Activated B cell treated with CpG ODN at 0.5 μM for 24 hours (primary cell): Measurements from ENCODE around the gene CCDC178. TPM values are rescaled to one million over a fixed set of nuclear protein-coding genes. Genes with fewer than 3 reads are reported as not detected.

Experiments used
- ATAC-seq: fragments of 200-7000 bp; cut with Tn5 transposase; one replicate; pipeline ENCODE4 v1.10.0; 2021; ENCODE audit warnings: low read depth, mild to moderate bottlenecking, moderate library complexity
- CTCF ChIA-PET: fragments of 350-600 bp; sonication (Branson Sonifier 250); formaldehyde crosslinking; loops from one replicate; lab custom pipeline; 2021; ENCODE audit warnings: antibody characterized with exemption; lab: Charles Lee
- POLR2A ChIA-PET: fragments of 350-600 bp; sonication (Branson Sonifier 250); formaldehyde crosslinking; loops from one replicate; lab custom pipeline; 2021; ENCODE audit warnings: antibody characterized with exemption; lab: Charles Lee
- DNase-seq: peaks from one replicate; pipeline ENCODE4 v3.0.0; 2022
- H3K27ac Mint-ChIP-seq: one replicate; pipeline ENCODE4 v1.8.0; 2020; ENCODE audit warnings: mixed read lengths
- H3K27me3 Mint-ChIP-seq: one replicate; pipeline ENCODE4 v1.8.0; 2021; ENCODE audit warnings: mixed read lengths
- H3K36me3 Mint-ChIP-seq: one replicate; pipeline ENCODE4 v1.8.0; 2021; ENCODE audit warnings: low read depth, mixed read lengths
- H3K4me1 Mint-ChIP-seq: one replicate; pipeline ENCODE4 v1.8.0; 2021; ENCODE audit warnings: mixed read lengths
- H3K4me3 Mint-ChIP-seq: one replicate; pipeline ENCODE4 v1.8.0; 2020; ENCODE audit warnings: mild to moderate bottlenecking, mixed read lengths
- H3K9me3 Mint-ChIP-seq: one replicate; pipeline ENCODE4 v1.8.0; 2020; ENCODE audit warnings: mixed read lengths
- intact Hi-C: fragments of 100-400 bp; cut with micrococcal nuclease; formaldehyde crosslinking; loops from one replicate; pipeline ENCODE4 v1.15.1; 2024
- total RNA-seq: library from RNA; stranded (reverse); gene quantifications from 2 replicates; pipeline ENCODE4 v1.2.3, GENCODE V29; 2022
- TF ChIP-seq, protein P1 (sequence below): fragments of 200-600 bp; IDR thresholded peaks from one replicate; pipeline ENCODE4 v1.8.0; 2022; ENCODE audit warnings: antibody characterized with exemption, mild to moderate bottlenecking

The CCDC178 gene
- total RNA-seq, 1 donor from 2014 or later: not detected

DNA sequence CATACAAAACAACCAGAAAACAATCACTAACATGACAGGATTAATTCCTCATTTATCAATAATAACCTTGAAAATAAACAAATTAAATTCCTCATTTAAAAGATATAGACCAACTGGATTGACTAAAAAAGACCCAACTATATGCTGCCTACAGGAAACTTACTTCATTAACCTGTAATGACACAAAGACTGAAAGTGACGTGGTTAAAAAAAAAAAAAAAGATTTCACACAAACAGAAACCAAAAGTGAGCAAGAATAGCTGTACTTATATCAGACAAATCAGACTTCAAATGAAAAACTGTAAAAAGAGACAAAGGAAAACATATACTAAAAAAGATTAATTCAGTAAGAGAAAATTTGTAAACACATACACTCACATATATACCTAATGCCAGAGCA, 201.2 kb downstream of the CCDC178 start:
- TF ChIP-seq, protein P1, sequence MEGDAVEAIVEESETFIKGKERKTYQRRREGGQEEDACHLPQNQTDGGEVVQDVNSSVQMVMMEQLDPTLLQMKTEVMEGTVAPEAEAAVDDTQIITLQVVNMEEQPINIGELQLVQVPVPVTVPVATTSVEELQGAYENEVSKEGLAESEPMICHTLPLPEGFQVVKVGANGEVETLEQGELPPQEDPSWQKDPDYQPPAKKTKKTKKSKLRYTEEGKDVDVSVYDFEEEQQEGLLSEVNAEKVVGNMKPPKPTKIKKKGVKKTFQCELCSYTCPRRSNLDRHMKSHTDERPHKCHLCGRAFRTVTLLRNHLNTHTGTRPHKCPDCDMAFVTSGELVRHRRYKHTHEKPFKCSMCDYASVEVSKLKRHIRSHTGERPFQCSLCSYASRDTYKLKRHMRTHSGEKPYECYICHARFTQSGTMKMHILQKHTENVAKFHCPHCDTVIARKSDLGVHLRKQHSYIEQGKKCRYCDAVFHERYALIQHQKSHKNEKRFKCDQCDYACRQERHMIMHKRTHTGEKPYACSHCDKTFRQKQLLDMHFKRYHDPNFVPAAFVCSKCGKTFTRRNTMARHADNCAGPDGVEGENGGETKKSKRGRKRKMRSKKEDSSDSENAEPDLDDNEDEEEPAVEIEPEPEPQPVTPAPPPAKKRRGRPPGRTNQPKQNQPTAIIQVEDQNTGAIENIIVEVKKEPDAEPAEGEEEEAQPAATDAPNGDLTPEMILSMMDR: no peak
- DNase-seq: no peak
- H3K4me1 Mint-ChIP-seq: no peaks in the 10 kb centered on the region
- peaks cover 11% of the 10 kb centered on the region for H3K9me3 Mint-ChIP-seq
- no peak overlapping the region for H3K27ac Mint-ChIP-seq
- CTCF ChIA-PET: no interaction called here
- POLR2A ChIA-PET: no interaction called here
- H3K36me3 Mint-ChIP-seq: no peaks in the 10 kb centered on the region
- no peaks in the 10 kb centered on the region for H3K27me3 Mint-ChIP-seq
- intact Hi-C loops: no loop called here
- no peak for ATAC-seq
- H3K4me3 Mint-ChIP-seq: no peak overlapping the region

DNA sequence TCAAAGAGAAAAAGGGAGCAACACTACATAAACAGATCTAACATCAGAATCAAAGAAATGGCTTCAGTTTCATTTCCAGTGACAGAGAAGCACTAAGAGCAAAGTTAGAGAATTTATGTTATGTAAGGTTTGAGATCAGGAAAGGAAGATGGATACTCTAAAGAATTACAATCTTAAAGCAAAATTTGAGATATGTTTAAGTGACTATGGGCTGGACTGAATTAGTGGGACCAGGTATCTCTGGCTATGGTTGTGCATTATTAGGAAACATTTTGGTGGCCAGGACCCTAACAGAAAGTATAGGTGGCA, 208.2 kb downstream of the CCDC178 start:
- TF ChIP-seq, protein P1: no peak
- intact Hi-C loops: loop anchor here (1.0 kb wide), 1 partner anchor 1556 kb away; no protein-coding TSS in a partner anchor
- no peaks in the 10 kb centered on the region for H3K9me3 Mint-ChIP-seq
- ChIA-PET CTCF (interaction anchor here (0.8 to 1.8 kb wide), 7 partner anchors 10 to 23 kb away, joined by 3 to 5 read pairs (median 4); no protein-coding TSS in a partner anchor), POLR2A (no interaction called here)
- no peak overlapping the region for H3K4me3 Mint-ChIP-seq
- H3K27me3 Mint-ChIP-seq: no peaks in the 10 kb centered on the region
- ATAC-seq (no peak), DNase-seq (no peak)
- no peak overlapping the region for H3K27ac Mint-ChIP-seq
- H3K36me3 Mint-ChIP-seq: no peaks in the 10 kb centered on the region
- no peaks in the 10 kb centered on the region for H3K4me1 Mint-ChIP-seq

DNA sequence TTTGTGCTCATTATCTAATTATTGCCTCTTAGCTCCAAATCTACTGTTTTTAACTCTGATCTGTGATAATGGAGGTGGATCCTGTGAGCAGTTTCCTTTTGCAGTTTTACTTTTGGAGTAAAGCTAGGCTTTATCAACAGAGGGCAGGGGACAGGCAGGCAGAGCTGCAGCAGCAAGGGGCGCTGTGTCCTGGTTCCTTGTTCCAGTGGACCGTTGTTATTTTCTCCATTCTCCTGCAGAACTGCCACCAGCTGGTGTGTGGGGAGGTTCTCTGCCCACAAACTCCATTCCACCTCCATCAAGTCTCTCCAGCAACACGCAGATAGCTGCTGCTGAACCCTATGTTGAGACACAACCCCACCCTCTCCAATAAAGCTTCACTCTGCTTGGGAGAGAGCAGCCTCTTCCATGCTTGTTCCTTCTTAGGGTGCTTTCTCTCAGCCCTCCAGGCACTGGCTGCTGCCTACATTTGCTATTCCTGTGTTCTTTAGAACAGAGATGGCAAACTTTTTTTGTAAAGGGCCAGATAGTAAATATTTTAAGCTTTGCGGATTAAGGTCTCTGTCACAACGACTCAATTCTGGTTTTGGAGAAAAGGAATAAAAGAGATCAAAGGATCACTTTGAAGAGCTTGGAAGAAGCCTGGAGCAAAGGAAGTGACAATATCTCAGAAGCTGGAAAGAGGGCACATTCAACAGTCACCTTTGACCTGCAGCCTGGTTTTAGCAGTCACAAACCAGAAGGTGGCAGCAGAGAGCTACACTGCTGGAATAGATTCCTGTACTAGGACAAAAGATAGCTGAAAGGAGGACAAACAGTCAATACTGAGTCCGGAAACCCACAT, 208.8 kb downstream of the CCDC178 start:
- intact Hi-C loops: loop anchor here (1.0 kb wide), 1 partner anchor 1557 kb away; no protein-coding TSS in a partner anchor
- POLR2A ChIA-PET: no interaction called here
- ATAC-seq (peak; percentile 56), DNase-seq (no peak)
- TF ChIP-seq, protein P1: peak; percentile 98
- Mint-ChIP-seq H3K4me3 (no peak overlapping the region), H3K27me3 (no peaks in the 10 kb centered on the region), H3K9me3 (no peaks in the 10 kb centered on the region), H3K27ac (no peak overlapping the region), H3K36me3 (no peaks in the 10 kb centered on the region), H3K4me1 (no peaks in the 10 kb centered on the region)
- CTCF ChIA-PET: interaction anchor here (0.5 to 1.8 kb wide), 10 partner anchors 9 to 340 kb away, joined by 3 to 5 read pairs (median 4); no protein-coding TSS in a partner anchor

DNA sequence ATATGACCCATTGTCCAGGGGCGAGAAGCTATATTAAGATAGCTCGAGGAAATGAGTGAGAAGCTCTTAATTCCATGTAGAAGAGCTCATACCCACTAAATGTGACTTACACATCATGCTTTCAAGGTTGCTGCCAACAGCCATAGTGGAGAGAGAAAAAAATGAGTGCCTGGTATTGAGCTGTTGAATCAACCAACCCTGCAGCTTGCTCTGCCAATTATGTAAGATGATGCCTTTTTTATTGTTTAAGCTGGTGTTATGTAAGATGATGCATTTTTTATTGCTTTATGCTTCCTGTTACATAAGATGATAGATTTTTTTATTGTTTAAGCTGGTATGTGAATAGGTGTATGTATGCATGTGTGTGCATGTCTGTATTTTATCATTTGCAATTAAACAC, 228.2 kb downstream of the CCDC178 start:
- TF ChIP-seq, protein P1: no peak
- H3K27ac Mint-ChIP-seq: no peak overlapping the region
- ChIA-PET POLR2A (no interaction called here), CTCF (interaction anchor here (1.1 kb wide), 1 partner anchor 20 kb away, joined by 3 read pairs; no protein-coding TSS in a partner anchor)
- DNase-seq (no peak), ATAC-seq (no peak)
- H3K36me3 Mint-ChIP-seq: no peaks in the 10 kb centered on the region
- no peak overlapping the region for H3K4me3 Mint-ChIP-seq
- no peaks in the 10 kb centered on the region for H3K9me3 Mint-ChIP-seq
- peaks cover 1% of the 10 kb centered on the region for H3K27me3 Mint-ChIP-seq
- no peaks in the 10 kb centered on the region for H3K4me1 Mint-ChIP-seq
- intact Hi-C loops: no loop called here

DNA sequence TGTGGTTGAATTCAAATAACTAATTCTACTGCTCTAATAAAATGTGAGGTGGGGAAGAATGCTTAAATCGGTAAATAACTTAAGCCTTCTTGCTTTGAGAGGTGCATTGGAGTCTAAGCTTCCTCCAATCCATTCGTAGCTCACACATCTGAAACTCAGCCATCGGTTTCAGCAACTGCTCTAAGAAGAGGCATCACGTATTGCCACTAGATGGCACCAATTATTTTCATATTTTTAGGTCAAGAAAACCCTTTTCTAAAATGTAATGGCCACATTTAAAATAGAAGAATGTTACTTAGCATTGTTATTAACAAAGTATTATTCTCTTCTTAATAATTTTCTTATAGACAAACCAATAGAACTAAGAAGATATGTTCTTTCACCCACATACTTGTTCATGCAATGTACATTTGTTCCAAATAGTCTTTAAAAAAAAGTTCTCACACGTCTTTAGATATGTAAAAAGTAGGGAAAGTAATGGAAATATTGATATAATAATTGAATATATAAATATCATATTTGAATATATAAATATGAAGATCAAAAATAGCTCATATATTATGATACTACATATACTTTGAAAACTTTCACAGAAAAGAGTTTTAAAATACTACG, 229.8 kb downstream of the CCDC178 start:
- POLR2A ChIA-PET: no interaction called here
- CTCF ChIA-PET: interaction anchor here (0.8 kb wide), 1 partner anchor 21 kb away, joined by 4 read pairs; no protein-coding TSS in a partner anchor
- ATAC-seq (no peak), DNase-seq (no peak)
- no peak overlapping the region for H3K4me3 Mint-ChIP-seq
- H3K27me3 Mint-ChIP-seq: peaks cover 1% of the 10 kb centered on the region
- intact Hi-C loops: no loop called here
- H3K36me3 Mint-ChIP-seq: no peaks in the 10 kb centered on the region
- TF ChIP-seq, protein P1: no peak
- H3K4me1 Mint-ChIP-seq: no peaks in the 10 kb centered on the region
- no peaks in the 10 kb centered on the region for H3K9me3 Mint-ChIP-seq
- H3K27ac Mint-ChIP-seq: no peak overlapping the region
